ENCODE data around the gene FBXW10B. TPM values are rescaled to one million over a fixed set of nuclear protein-coding genes. Genes with fewer than 3 reads are reported as not detected.

The FBXW10B gene
- polyA plus RNA-seq, 2 of the 4 experiments (the other 2 are of a cell fraction): 9.6 to 14.3 TPM

GRCh38 chr17:15660077-15660476 lies 40.6 kb upstream of the FBXW10B start (continued):
- TF ChIP-seq NFE2L2 (conservative IDR thresholded peaks at IDR 0.05; ENCODE audit: low read length): no peak

- no peak overlapping the region for H3K4me2 ChIP-seq
- DNase-seq (ENCODE audit: low read depth in 1 of 2, low spot score in 1 of 2): no peak
- ChIA-PET CTCF (interaction anchor here (2.2 kb wide), 1 partner anchor 10 kb away, joined by 6 read pairs; no protein-coding TSS in a partner anchor), POLR2A (no interaction called here)
- H3K27ac ChIP-seq: peak overlapping the region in 1 of 2 experiments; percentile 38; a peak in 1 of 6 replicates
- no peaks in the 10 kb centered on the region for H3K9me3 ChIP-seq
- H3K4me1 ChIP-seq: peaks cover 33% of the 10 kb centered on the region
- no peak for FAIRE-seq
- no peak overlapping the region for H3K4me3 ChIP-seq
- 78% methylated on average over 4 of the region's 4 CpGs for WGBS (ENCODE audit: missing lambda C conversion rate)
- ATAC-seq: no peak
- TF ChIP-seq BCL3 (IDR thresholded peaks at IDR 0.05) (no peak), NPAS2 (CRISPR knock-in tag; IDR thresholded peaks at IDR 0.05; ENCODE audit: borderline replicate concordance) (no peak), PHF8 (IDR thresholded peaks at IDR 0.05; ENCODE audit: borderline replicate concordance, low read depth) (no peak), ZNF302 (CRISPR knock-in tag; IDR thresholded peaks at IDR 0.05) (no peak), JUN (IDR thresholded peaks at IDR 0.05) (no peak), ATOH8 (CRISPR knock-in tag; IDR thresholded peaks at IDR 0.05; ENCODE audit: low read depth) (no peak), HES2 (IDR thresholded peaks at IDR 0.05) (no peak)
These were observed 40.2 kb upstream of the FBXW10B start for GRCh38 chr17:15659663-15660062.

GRCh38 chr17:15659236-15659635 lies 39.7 kb upstream of the FBXW10B start:
- Histone ChIP-seq H3K4me2 (no peak overlapping the region), H3K4me1 (peaks cover 33% of the 10 kb centered on the region), H3K4me3 (no peak overlapping the region), H3K27ac (peak overlapping the region in 1 of 2 experiments; percentile 31; a peak in 1 of 6 replicates), H3K9me3 (no peaks in the 10 kb centered on the region)
- ATAC-seq (no peak), DNase-seq (ENCODE audit: low read depth in 1 of 2, low spot score in 1 of 2) (no peak), FAIRE-seq (no peak)
- ChIA-PET POLR2A (no interaction called here), CTCF (interaction anchor here (2.2 kb wide), 1 partner anchor 9 kb away, joined by 6 read pairs; no protein-coding TSS in a partner anchor)
- 99% methylated on average over 6 of the region's 6 CpGs for WGBS (ENCODE audit: missing lambda C conversion rate)
- TF ChIP-seq SREBF2 (IDR thresholded peaks at IDR 0.05): no peak

- ChIA-PET POLR2A (no interaction called here), CTCF (interaction anchor here (2.2 kb wide), 1 partner anchor 8 kb away, joined by 6 read pairs; no protein-coding TSS in a partner anchor)
- peaks cover 33% of the 10 kb centered on the region for H3K4me1 ChIP-seq
- peak overlapping the region; percentile 49 to 56; a peak in 5 of 6 replicates for H3K27ac ChIP-seq
- DNase-seq (ENCODE audit: low read depth in 1 of 2, low spot score in 1 of 2): no peak
- H3K4me2 ChIP-seq: peak overlapping the region; percentile 41
- no peaks in the 10 kb centered on the region for H3K9me3 ChIP-seq
- 72% methylated on average over 3 of the region's 3 CpGs for WGBS (ENCODE audit: missing lambda C conversion rate)
- TF ChIP-seq NFE2L2 (conservative IDR thresholded peaks at IDR 0.05; ENCODE audit: low read length): no peak
- TF ChIP-seq FOSL2 (IDR thresholded peaks at IDR 0.05): no peak
- peak; percentile 13; the same call in 1 of the 2 replicates for TF ChIP-seq FOSL2 (CRISPR knock-in tag; IDR thresholded peaks at IDR 0.05)
- 0 out of 2 replicates have a peak, but pooled peaks have one; percentile 11 for TF ChIP-seq JUNB (IDR thresholded peaks at IDR 0.05)
- no peak for FAIRE-seq
- ATAC-seq: no peak
- H3K4me3 ChIP-seq: no peak overlapping the region
These were observed 38.8 kb upstream of the FBXW10B start for GRCh38 chr17:15658296-15658695.

- DNase-seq (ENCODE audit: low read depth in 1 of 2, low spot score in 1 of 2) (no peak), FAIRE-seq (no peak), ATAC-seq (no peak)
- ChIA-PET CTCF (interaction anchor here (2.2 kb wide), 1 partner anchor 8 kb away, joined by 6 read pairs; no protein-coding TSS in a partner anchor), POLR2A (no interaction called here)
- Histone ChIP-seq H3K27ac (peak overlapping the region; percentile 49 to 56; a peak in 5 of 6 replicates), H3K4me3 (no peak overlapping the region), H3K4me2 (peak overlapping the region; percentile 41), H3K4me1 (peaks cover 33% of the 10 kb centered on the region), H3K9me3 (no peaks in the 10 kb centered on the region)
- TF ChIP-seq SREBF2 (IDR thresholded peaks at IDR 0.05): no peak
- TF ChIP-seq CBX8 (IDR thresholded peaks at IDR 0.05): no peak
- TF ChIP-seq RARB (CRISPR knock-in tag; IDR thresholded peaks at IDR 0.05): no peak
- no peak for TF ChIP-seq FOXS1 (CRISPR knock-in tag; IDR thresholded peaks at IDR 0.05)
- TF ChIP-seq ESRRA (IDR thresholded peaks at IDR 0.05; ENCODE audit: borderline replicate concordance, low read length): no peak
- TF ChIP-seq TFCP2L1 (CRISPR knock-in tag; IDR thresholded peaks at IDR 0.05): no peak
These were observed 38.4 kb upstream of the FBXW10B start for GRCh38 chr17:15657868-15658267.
